HepG2 (cell line): ENCODE results near the gene CYSRT1. TPM values are rescaled to one million over a fixed set of nuclear protein-coding genes. Genes with fewer than 3 reads are reported as not detected.

Experiments
- CBX5 ChIP-seq: sonication (generic); formaldehyde crosslinking; IDR thresholded peaks from 2 replicates; pipeline ENCODE4 v1.4.0; 2020; ENCODE audit warnings: missing genetic modification reagents, borderline replicate concordance
- EP300 ChIP-seq, 3 experiments: sonication (generic) in 1 of 3; formaldehyde crosslinking in 1 of 3; IDR thresholded peaks; 2 replicates each; pipeline versions ENCODE4 v1.5.1 to v1.6.1; 2011 to 2020; ENCODE audit warnings: low read depth in 2 of 3, low read length in 2 of 3, borderline replicate concordance in 1 of 3, improper control_type of control experiment in 1 of 3, mild to moderate bottlenecking in 1 of 3, missing genetic modification reagents in 1 of 3, moderate library complexity in 1 of 3
- FOXP1 ChIP-seq, 2 experiments: fragments of 450-650 bp in 1 of 2; IDR thresholded peaks; 2 replicates each; pipeline ENCODE4 v1.6.1; 2017 to 2018; ENCODE audit warnings: antibody characterized with exemption in 1 of 2
- GTF2F1 ChIP-seq: fragments of 150-350 bp; IDR thresholded peaks from 2 replicates; pipeline ENCODE4 v1.6.1; 2014; ENCODE audit warnings: low read length
- HNF1A ChIP-seq, 2 experiments: sonication (generic) in 1 of 2; formaldehyde crosslinking in 1 of 2; IDR thresholded peaks; 2 replicates each; pipeline versions ENCODE4 v1.4.0 to v1.6.1; 2016 to 2020; ENCODE audit warnings: borderline replicate concordance in 1 of 2, low read depth in 1 of 2, mild to moderate bottlenecking in 1 of 2, missing genetic modification reagents in 1 of 2
- PPARG ChIP-seq: conservative IDR thresholded peaks from 2 replicates; pipeline ENCODE4 v1.6.1; 2016; ENCODE audit warnings: missing biosample characterization, missing genetic modification reagents
- RBM39 ChIP-seq: fragments of 200-400 bp; formaldehyde crosslinking; IDR thresholded peaks from one replicate; pipeline ENCODE4 v1.6.1; 2018; ENCODE audit warnings: antibody characterized with exemption, mild to moderate bottlenecking, low read depth, low read length; ENCODE audit not compliant: poor library complexity, severe bottlenecking
- TFDP1 ChIP-seq: IDR thresholded peaks from 2 replicates; pipeline ENCODE4 v1.6.1; 2016; ENCODE audit warnings: missing compliant biosample characterization, missing genetic modification reagents, borderline replicate concordance
- ZMYM4 ChIP-seq: sonication (generic); formaldehyde crosslinking; IDR thresholded peaks from 2 replicates; pipeline ENCODE4 v1.8.1; 2023; ENCODE audit warnings: mild to moderate bottlenecking, missing genetic modification reagents
- ZNF138 ChIP-seq: sonication (generic); formaldehyde crosslinking; IDR thresholded peaks from 2 replicates; pipeline ENCODE4 v1.5.0; 2020; ENCODE audit warnings: mild to moderate bottlenecking, low read depth, missing genetic modification reagents
- ZNF720 ChIP-seq: sonication (generic); formaldehyde crosslinking; IDR thresholded peaks from 2 replicates; pipeline ENCODE4 v1.4.0; 2020; ENCODE audit warnings: missing genetic modification reagents
- ZNF790 ChIP-seq: sonication (generic); formaldehyde crosslinking; IDR thresholded peaks from 2 replicates; pipeline ENCODE4 v1.8.0; 2022; ENCODE audit warnings: missing genetic modification reagents, mild to moderate bottlenecking, borderline replicate concordance
- ZNF878 ChIP-seq: sonication (generic); formaldehyde crosslinking; IDR thresholded peaks from 2 replicates; pipeline ENCODE4 v1.8.1; 2023; ENCODE audit warnings: mild to moderate bottlenecking, missing genetic modification reagents, moderate library complexity
- ZSCAN25 ChIP-seq: sonication (generic); formaldehyde crosslinking; IDR thresholded peaks from 2 replicates; pipeline ENCODE4 v1.8.0; 2022; ENCODE audit warnings: mild to moderate bottlenecking, missing genetic modification reagents
- ZSCAN29 ChIP-seq: sonication (generic); formaldehyde crosslinking; conservative IDR thresholded peaks from 2 replicates; pipeline ENCODE4 v1.4.0; 2020; ENCODE audit warnings: mild to moderate bottlenecking, missing genetic modification reagents
- ZSCAN9 ChIP-seq: IDR thresholded peaks from 2 replicates; pipeline ENCODE4 v1.6.1; 2016; ENCODE audit warnings: borderline replicate concordance
- polyA plus RNA-seq, 8 experiments: library from polyadenylated mRNA; depleted of rRNA in 3 of 8; stranded (reverse) in 7 of 8; unstranded in 1 of 8; fragments of >200 nt; fragmentation: Illumina TruSeq in 4 of 8; extraction: Trizol in 4 of 8; gene quantifications; 2 replicates each; pipeline versions ENCODE4 v1.2.1 to v1.2.3, GENCODE V29; 2011 to 2016; ENCODE audit warnings: low read depth in 4 of 8, missing spikeins in 1 of 8, mixed read lengths in 1 of 8; ENCODE audit not compliant: insufficient read depth in 1 of 8
- total RNA-seq, 5 experiments: library from RNA; depleted of rRNA; stranded (reverse); fragments of >200 nt; fragmentation: Illumina TruSeq; extraction: Trizol; gene quantifications; 2 replicates each; pipeline ENCODE4 v1.2.3, GENCODE V29; 2016; ENCODE audit warnings: low read depth in 1 of 5
- TF ChIP-seq, protein P1 (sequence below): sonication (generic); formaldehyde crosslinking; IDR thresholded peaks from 2 replicates; pipeline ENCODE4 v1.5.0; 2020; ENCODE audit warnings: mild to moderate bottlenecking, missing genetic modification reagents

The CYSRT1 gene
- total and polyA plus RNA-seq, 2 of the 13 experiments (the other 11 are each of a cell fraction or from before 2014, with no cell fraction given): 1.5 to 2.1 TPM

- TF ChIP-seq, protein P1, sequence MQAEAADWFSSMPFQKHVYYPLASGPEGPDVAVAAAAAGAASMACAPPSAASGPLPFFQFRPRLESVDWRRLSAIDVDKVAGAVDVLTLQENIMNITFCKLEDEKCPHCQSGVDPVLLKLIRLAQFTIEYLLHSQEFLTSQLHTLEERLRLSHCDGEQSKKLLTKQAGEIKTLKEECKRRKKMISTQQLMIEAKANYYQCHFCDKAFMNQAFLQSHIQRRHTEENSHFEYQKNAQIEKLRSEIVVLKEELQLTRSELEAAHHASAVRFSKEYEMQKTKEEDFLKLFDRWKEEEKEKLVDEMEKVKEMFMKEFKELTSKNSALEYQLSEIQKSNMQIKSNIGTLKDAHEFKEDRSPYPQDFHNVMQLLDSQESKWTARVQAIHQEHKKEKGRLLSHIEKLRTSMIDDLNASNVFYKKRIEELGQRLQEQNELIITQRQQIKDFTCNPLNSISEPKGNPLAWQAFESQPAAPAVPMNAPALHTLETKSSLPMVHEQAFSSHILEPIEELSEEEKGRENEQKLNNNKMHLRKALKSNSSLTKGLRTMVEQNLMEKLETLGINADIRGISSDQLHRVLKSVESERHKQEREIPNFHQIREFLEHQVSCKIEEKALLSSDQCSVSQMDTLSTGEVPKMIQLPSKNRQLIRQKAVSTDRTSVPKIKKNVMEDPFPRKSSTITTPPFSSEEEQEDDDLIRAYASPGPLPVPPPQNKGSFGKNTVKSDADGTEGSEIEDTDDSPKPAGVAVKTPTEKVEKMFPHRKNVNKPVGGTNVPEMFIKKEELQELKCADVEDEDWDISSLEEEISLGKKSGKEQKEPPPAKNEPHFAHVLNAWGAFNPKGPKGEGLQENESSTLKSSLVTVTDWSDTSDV (CRISPR knock-in tag): 0 out of 2 replicates have a peak, but pooled peaks have one; percentile 28
- TF ChIP-seq ZSCAN29 (CRISPR knock-in tag) (0 out of 2 replicates have a peak, but pooled peaks have one; percentile 50), RBM39 (no peak), GTF2F1 (no peak), PPARG (CRISPR knock-in tag) (no peak), FOXP1 (IDR thresholded peaks at IDR 0.05) (no peak), FOXP1 (CRISPR knock-in tag; IDR thresholded peaks at IDR 0.05) (0 out of 2 replicates have a peak, but pooled peaks have one; percentile 38), ZNF138 (CRISPR knock-in tag) (no peak), HNF1A (IDR thresholded peaks at IDR 0.05; ENCODE audit: low read depth) (no peak), HNF1A (CRISPR knock-in tag; IDR thresholded peaks at IDR 0.05; ENCODE audit: borderline replicate concordance) (peak; percentile 61), ZNF790 (CRISPR knock-in tag) (peak; percentile 87; the same call in 1 of the 2 replicates), CBX5 (CRISPR knock-in tag) (0 out of 2 replicates have a peak, but pooled peaks have one; percentile 28), ZMYM4 (CRISPR knock-in tag) (peak; percentile 48; the same call in 1 of the 2 replicates), ZNF878 (CRISPR knock-in tag) (no peak), EP300 (IDR thresholded peaks at IDR 0.05; ENCODE audit: low read depth in 2 of 2, low read length in 2 of 2) (0 out of 4 replicates have a peak, but pooled peaks of 1 of the 2 experiments have one; percentile 15), EP300 (CRISPR knock-in tag; IDR thresholded peaks at IDR 0.05; ENCODE audit: borderline replicate concordance) (peak; percentile 59; the same call in 1 of the 2 replicates), ZSCAN25 (CRISPR knock-in tag) (0 out of 2 replicates have a peak, but pooled peaks have one; percentile 31), ZSCAN9 (CRISPR knock-in tag) (peak; percentile 72; the same call in 1 of the 2 replicates), TFDP1 (CRISPR knock-in tag) (peak; percentile 63; the same call in 1 of the 2 replicates), ZNF720 (CRISPR knock-in tag) (no peak)
These were observed 24.4 kb upstream of the CYSRT1 start, which contains the start of gene TPRN (continued) for GRCh38 chr9:137200311-137201204.
